Activated CD4-positive, alpha-beta T cell treated with anti-CD3 and anti-CD28 coated beads for 4 hours (primary cell): Measurements from ENCODE around the gene ANXA3.
"Not testable (repeated sequence)": the region's sequence is repeated elsewhere in the genome, so short reads cannot be mapped to it uniquely, and the experiment has no call there.

Experiments used
- DNase-seq, 2 donors: peaks; one replicate each; pipeline ENCODE4 v3.0.0-alpha.2; 2020

ANXA3 gene

DNA sequence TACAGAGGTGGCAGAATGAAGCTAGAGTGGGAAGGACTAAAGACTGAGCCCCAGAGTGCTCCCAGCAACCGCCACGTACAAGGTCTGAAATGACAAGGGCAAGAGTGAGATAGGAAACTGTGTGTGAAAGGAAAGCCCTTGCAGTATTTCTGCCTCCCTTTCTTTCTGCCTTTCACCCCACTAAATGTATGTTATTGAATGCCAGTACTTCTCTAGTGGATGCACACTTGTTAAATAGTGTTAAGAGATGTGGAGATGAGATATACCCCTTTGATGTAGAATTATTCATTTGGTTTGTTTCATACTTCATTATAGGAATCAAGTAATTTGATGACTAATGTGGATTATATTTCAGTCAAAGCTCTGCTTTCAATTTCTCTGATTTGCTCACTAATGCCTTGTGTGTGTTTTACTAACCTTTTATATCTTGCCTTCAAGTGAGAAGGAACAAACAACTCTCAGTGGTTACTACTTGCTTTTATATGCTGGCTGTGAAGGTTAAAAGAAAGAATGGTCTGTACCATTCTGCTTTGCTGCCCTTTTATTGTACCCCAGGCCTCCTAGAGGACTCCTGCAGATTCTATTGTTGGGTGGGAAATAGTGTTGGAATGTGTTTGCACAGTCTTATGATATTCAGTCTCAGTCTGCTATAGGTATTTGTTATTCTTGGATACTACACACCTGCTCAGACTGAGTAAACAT lies 8.0 kb upstream of the ANXA3 start:
- DNase-seq = no peak

DNA sequence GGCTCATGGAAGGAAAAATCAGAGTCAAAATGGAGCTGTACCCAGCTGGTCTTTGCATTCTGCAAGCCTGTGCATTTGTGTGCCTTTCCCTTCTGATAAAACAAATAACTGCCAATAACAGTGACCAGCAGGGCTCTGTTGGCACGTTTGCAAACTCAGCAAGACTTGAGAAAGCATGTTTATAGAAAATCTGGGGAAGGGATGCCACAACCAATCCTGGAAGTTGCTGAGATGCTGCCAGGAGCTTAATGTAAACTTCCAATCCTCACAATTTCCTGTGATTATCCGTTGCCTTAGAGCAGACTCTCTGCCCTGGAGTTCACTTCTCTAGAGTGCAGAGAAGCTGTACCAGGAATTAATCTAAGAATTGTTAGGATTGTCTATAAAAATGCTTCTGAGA lies 6.9 kb upstream of the ANXA3 start:
- DNase-seq = no peak

DNA sequence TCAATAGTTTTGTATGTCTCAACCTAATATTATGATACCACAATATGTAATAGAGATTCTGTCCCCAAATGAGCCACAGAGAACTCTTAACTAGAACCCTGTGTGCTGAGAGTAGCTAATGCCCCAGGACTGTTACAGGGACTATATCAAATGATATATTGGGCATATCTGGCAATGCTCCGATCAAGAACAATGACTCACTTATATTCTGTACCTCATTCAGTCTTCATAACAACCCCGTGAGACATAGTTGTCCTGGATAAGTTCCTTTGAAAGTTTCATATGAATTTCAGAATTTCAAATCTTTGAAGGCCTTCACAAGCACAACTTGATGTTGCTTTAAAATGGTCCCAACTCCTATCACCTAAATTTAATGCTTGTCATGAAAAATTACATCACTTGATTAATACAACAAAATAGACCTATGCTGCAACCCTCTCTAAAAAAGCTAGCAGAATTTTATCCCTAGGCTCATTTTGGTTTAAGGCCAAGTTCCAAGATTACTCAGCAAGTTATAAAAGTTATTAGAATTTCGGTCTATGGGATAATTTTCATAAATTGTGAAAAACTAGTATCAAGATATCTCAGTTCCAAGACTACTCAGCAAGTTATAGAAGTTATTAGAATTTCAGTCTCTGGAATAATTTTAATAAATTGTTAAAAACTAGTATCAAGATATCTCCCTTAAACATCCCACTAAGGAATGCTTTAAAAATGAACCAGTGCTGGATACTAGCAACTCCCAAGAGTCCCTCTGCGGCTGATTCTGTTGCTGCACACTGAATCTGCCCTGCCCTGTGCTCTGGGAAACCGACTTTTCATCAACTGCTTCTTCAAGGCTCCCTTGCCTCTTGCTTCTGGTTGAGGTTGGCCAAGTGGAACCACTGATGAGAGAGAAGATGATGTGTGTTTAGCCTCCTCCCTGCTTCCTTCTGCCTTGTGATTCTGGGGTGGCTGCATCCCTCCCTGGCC lies 6.0 kb upstream of the ANXA3 start:
- DNase-seq = no peak

DNA sequence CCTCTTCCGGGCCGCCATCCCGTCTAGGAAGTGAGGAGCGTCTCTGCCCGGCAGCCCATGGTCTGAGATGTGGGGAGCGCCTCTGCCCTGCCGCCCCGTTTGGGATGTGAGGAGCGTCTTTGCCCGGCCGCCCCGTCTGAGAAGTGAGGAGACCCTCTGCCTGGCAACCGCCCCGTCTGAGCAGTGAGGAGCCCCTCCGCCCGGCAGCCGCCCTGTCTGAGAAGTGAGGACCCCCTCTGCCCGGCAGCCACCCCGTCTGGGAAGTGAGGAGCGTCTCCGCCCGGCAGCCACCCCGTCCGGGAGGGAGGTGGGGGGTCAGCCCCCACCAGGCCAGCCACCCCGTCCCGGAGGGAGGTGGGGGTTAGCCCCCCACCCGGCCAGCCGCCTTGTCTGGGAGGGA lies 3.7 kb upstream of the ANXA3 start:
- not testable (repeated sequence) for DNase-seq

DNA sequence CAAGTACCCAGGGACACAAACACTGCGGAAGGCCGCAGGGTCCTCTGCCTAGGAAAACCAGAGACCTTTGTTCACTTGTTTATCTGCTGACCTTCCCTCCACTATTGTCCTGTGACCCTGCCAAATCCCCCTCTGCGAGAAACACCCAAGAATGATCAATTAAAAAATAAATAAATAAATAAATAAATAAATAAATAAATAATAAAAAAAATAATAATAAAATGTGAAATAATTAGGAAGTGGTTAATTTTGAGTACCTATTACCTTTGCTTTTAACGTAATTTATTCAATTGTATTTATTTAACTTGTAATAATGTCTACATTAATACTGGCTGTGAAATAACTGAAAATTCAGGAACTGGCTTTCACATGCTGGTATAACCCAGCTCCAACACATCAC lies 2.7 kb upstream of the ANXA3 start:
- DNase-seq = not testable (repeated sequence)

DNA sequence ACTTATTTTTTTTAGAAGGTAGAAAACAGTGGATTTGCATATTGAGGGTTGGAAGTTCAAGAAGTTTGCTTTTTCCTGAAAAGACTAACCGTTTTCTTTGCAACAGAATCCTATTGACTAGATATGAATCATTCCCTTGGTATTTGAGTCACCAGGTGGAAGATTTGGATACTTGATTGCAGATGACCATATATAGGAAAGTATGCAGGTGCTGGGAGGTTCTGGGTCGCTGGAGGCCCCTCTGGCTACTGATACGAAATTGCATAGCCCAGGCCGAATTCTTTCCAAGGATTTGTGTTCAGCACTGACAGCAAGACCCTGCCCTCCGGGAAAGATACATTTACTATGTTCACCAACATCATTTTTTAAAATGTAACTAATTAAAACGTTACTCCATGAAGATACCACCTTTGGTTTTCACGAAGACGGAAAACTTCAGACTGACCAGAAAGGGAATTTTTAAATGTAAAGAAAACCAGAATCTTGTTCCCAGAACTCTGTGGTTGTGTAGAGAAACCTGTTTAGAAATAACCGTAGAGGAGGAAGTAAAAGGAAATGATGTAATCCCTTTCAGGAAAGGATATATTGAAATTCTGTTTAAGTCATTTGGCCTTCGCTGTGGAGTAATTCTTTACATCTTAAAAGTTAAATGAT lies 946 bp downstream of the ANXA3 start:
- no peak for DNase-seq

DNA sequence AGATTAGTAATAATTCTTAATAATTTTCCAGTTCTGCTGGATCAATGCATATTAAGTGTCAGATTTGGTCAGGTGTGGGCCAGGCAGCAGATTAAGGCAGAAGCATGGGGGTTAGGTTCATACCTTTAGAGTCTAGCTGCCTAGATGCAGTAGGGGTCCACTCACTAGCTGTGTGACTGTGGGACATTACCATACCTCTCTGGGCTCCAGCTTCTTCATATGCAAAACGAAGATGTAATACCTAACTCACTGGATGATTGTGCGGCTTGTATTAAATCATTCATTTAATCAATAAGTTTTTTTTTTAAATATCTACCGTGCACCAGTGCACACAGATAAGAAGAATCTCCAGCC lies 1.4 kb downstream of the ANXA3 start:
- DNase-seq = no peak

DNA sequence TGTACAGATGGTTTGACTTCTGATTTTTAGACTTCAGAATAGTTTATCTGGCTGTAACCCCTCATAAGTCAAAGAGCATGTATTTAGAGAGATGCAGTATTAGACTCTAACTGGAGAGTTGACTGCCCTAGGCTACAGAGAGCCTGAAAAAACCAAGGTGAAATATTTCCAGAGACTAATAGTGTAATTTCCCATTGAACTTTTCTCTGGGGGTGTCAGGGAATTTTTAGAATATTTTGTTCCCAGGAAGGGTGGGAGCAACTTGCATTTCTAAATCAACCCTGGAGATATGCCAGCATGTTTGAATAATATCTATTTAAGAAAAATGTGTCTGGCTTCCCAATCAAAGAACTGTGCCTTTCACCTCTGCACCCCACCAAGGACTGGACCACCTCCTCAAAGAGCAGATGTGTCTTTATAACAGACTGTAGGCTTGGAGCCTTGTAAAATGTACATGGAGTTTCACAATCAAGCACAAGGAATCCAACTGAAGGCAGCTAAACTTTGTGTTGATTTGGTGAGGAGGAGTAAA lies 2.0 kb downstream of the ANXA3 start:
- DNase-seq = no peak

DNA sequence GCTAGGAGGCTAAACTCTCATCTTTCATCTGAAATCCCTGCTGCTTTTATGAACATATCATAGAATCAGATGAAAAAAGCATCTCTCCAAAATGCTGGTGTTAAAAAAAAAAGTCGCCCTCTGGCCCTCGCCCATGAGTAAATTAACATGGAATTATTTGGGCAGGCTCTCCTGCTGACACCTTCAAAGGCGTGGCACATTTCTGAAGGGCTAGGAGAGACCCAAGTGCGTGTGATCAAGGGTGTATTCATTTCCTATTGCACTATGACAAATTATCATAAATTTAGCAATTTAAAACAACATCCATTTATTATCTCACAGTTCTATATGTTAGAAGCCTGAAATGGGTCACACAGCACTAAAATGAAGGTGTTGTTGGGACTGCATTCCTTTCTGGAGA lies 5.1 kb downstream of the ANXA3 start:
- DNase-seq = no peak

DNA sequence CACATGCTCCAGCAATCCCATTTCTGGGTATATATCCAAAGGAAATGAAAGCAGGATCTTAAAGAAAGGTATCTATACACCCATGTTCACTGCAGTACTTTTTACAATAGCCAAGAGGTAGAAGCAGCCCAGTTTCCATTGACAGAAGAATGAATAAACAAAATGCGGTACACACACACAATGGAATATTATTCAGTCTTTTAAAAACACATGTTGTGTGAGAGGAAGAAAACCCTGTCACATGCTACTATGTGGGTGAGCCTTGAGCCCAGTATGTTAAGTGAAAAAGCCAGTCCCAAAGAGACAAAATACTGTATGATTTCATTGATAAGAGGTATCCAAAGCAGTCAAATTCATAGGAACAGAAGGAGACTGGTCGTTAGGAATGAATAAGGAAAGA lies 6.3 kb downstream of the ANXA3 start:
- no peak for DNase-seq

DNA sequence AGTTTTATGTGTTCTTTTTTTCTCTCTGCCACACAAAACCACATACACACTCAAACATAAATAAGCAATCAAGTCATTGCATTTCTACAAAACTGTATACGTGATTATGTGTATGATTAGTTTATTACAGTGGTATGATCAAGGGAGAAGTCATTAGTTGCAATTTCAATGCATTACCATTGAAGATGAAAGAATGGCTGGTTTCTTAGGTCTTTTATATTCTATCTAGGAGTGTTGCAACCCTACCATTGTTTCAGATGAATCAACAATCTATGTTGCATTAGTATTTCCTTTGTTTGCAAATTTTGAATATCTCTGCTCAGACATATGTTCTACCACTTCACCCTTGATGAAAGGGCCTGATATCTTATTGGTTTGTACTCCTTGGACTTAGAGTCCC lies 6.8 kb downstream of the ANXA3 start:
- DNase-seq = no peak

DNA sequence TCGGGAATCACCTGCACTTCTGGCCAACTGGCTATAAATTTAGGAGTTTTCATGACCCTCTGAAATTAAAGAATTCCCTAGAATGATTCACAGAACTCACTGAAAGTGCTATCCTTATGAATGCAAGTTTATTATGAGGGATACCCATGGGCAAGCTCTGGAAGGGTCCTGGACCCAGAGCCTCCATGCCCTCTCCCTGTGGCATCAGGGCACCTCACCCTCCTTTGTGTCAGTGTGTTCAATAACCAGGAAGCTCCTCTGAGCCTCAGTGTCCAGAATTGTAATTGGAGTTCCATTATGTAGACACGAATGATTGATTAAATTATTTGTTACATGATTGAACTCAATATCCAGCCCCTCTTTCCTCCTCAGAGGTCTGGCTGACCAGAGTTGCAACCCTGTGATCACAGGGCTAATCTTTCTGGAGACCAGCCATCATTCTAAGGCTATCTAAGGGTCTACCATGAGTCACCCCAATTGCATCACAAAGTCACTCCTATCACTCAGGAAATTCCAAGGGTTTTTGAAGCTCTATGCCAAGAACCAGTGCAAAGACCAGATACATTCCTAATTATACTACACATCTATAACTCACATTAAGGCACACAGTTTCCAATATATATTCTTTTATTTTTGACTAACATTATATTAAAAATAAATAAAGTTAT lies 8.9 kb downstream of the ANXA3 start:
- no peak for DNase-seq

DNA sequence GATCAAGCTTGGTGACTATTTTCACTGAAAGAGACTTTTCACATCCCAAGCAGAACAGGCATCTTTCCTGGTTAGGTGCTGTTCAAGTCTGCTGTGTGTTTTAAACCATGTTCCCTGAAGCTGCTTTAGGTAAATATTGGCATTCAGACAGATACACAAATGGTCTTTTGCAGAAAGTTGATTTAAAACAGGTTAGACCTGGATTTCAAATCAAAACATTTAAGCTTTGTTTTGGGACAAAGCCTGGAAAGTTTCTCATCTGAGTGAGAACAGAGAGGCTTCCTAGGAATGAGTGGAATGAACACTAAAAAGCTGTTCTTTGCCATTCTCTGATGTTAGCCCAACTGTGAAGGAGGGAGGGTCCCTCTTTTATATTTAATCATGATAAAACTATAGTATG lies 10.1 kb downstream of the ANXA3 start:
- DNase-seq = no peak

DNA sequence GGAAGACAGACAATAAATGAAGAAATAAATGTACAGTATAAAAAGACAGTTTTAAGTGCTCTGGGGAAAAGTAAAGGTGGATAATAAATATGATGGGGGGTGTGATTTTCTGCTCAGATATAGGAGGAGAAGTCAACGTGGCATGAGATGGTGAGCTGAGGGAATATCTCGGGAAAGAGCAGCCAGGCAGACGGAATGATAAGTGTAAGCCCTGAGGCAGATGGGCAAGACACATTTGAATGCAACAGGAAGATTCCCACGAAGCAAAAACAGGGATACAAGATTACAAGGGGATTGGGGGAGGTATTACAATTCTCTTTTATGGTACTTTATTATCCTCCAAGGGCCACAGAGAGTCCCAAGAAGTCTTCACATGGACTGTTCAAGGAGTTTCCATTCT lies 11.1 kb downstream of the ANXA3 start:
- no peak for DNase-seq

DNA sequence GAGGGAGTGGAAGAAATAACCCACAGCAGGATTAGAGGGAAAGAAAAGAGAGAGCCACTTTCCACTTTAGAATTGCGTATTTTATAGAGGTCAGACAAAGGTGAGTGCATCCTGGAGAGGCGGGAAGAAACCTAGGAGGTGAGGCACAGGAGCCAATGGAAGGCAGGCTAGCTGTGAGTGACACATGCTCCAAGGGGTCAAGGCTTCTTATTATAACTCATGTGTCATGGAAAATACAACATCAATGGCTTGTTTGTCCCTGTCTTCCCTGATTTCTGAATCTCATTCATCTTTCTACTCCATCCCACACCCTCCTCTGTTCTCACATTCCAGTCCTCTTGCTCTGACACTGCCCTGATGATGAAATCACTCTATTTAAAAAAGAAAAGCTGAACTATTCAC lies 14.4 kb downstream of the ANXA3 start:
- DNase-seq = no peak

DNA sequence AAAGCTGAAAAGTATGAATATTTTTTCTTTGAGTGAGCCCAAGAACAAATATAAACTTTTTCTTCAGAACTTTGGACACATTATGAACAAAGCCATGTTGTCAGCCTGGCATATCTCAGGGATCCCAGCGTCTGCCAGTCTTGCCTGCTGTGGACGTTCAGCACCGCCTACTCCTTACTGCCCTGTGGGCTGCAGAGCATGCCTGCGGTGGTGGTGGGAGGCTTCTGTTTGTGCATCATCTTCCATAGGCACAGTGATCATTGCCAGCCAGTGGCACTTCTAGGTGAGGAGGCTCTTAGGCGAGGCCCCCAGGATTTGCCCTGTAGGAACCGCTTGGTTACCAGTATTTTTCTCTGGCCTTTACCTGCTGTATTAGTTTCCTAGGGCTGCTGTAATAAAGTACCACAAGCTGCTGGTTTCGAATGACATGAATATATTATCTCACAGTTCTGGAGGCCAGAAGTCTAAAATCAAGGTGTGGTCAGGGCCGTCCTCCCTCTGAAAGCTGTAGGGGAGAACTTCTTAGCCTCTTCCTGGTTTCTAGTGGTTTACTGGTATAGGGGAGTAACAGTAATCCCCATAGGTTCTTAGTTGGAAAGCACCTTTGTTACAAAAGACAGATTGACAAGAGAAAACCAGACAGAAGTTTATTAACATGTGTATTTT lies 15.4 kb downstream of the ANXA3 start:
- no peak for DNase-seq

DNA sequence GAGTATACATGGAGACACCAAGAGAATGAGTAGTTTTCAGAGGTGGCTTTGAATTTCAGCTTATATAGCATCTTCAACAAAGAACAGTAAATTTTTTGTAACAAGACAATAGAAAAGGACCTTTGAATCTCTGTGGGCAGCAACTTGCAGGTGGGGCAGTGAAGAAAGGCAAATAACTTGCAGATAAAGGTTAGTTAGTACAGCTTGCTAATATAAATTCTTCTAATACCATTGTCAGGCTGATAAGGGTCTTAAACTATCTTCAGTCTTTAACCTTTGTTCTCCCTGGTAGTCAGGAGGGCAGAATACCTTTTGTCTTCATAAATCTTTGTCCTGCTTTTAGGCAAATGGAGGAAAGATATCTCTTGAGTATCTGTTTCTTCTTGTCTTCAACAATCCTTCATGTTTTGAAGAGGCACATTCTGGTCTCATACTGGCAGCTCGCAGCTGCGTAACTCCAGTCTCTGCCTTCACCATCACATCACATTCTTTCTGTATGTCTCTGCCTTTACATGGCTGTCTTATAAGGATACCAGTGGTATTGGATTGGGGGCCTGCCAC lies 16.0 kb downstream of the ANXA3 start:
- DNase-seq = no peak

DNA sequence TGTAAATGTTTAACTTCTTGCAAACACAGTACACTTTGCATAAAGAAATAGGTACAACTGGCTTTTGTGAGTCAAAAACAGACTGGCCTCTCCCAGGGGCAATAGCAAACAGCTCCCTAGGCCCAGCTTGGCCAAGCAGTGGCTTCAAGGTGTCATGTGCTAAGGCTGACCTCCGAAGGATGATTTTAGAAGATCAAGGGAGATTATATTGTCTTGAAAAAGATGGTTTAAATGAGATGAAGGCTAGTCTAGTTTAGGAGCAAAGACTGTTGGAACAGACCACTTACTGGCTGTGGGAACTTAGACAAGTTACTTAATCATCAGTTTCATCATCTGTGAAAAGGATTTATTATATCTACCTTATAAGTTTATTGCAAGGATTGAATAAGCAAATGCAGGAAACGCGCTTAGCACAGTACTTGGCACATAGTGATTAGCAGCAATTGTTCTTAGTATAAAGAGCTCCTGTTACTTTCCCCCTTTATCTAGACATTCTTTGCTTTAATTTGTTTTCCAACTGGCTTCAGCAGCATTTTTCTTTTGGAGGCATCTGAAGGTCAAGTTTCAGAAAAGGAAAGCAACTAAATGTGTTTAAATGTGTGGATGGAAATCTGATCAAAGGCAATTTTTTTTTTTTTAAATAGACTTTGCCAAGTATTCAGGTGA lies 17.2 kb downstream of the ANXA3 start:
- no peak for DNase-seq

DNA sequence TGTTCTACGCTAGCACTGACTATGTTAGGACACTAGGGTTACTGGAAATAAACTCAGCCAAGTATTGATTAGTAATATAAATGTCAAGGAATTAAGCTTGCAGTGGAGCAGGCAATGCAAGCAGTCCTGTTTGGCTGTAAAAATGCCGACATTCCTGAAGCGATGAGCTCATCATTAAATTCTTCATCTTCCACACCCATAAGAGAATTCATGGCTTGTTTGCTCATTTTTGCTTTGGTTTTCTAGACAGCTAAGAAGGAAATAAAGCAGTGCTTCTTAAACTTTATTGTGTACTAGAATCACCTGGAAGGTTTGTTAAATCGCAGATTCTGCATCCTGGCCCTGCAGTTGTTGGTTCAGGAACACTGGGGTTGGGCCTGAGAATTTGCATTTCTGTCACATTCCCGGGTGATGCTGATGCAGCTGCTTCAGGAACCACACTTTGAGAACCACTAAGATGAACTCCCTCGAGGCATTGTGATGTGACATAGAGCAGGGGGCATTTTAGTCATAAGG lies 17.8 kb downstream of the ANXA3 start:
- DNase-seq = no peak

DNA sequence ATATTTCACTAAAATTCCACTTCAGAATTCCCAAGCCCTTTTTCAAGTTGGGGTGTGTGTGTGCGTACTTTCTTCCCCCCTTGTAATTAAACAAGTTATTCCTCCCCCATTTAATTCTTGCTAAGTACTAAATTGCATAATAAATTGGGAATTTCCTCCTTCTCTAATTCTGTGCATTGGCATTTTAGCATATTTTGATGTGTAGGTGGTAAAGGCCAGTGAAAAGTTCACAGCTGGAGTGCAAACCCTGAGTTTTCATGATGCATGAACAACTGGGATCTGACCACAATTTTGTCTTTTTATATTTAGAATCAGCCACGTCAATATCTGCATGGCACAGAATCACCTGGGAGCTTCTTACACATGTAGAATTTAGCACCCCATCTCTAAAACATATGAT lies 18.5 kb downstream of the ANXA3 start:
- DNase-seq = no peak

DNA sequence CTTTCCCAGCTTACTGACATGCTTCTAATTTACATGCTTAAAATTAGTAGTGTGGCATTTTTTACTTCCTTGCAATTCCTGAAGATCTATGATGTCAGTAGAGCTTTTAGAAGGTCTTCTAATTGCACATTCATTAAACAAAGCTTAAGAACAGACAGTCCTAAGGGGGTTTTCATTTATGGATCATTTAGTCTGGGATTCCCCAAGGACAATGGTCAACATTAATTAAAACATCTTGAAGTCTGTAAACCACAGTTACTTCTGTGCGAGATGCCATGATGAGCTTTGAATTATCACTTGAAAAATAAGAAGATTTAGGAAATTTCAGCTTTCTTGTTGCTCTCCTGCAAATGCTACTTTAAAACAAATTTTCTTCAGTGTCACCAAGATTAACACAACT lies 20.2 kb downstream of the ANXA3 start:
- no peak for DNase-seq
